ENCODE data around the gene CREBBP. TPM values are rescaled to one million over a fixed set of nuclear protein-coding genes. Genes with fewer than 3 reads are reported as not detected.
"Not testable (repeated sequence)": the region's sequence is repeated elsewhere in the genome, so short reads cannot be mapped to it uniquely, and the experiment has no call there.

The CREBBP gene
- total RNA-seq, 3 donors from 2014 or later = 57.9 to 107 (median 81.6) TPM

GRCh38 chr16:3907586-3907985 is 27.1 kb upstream of the CREBBP start:
- DNase-seq (no peak), ATAC-seq (no peak)
- Histone ChIP-seq H3K4me1 (ENCODE audit: low read depth) (no peaks in the 10 kb centered on the region), H3K9me3 (no peaks in the 10 kb centered on the region), H3K4me3 (no peak overlapping the region), H3K36me3 (ENCODE audit: low read depth) (no peaks in the 10 kb centered on the region)
- TF ChIP-seq CTCF (IDR thresholded peaks at IDR 0.05) = no peak
- intact Hi-C loops (cut with DNase I, micrococcal nuclease) = no loop called here

GRCh38 chr16:3906363-3906762 is 25.9 kb upstream of the CREBBP start:
- TF ChIP-seq CTCF (IDR thresholded peaks at IDR 0.05) = no peak
- Histone ChIP-seq H3K9me3 (no peaks in the 10 kb centered on the region), H3K4me1 (ENCODE audit: low read depth) (no peaks in the 10 kb centered on the region), H3K36me3 (ENCODE audit: low read depth) (no peaks in the 10 kb centered on the region), H3K4me3 (no peak overlapping the region)
- DNase-seq (no peak), ATAC-seq (no peak)
- intact Hi-C loops (cut with DNase I, micrococcal nuclease) = no loop called here

- no peak overlapping the region for H3K4me3 ChIP-seq
- intact Hi-C loops (cut with DNase I, micrococcal nuclease) = no loop called here
- H3K36me3 ChIP-seq (ENCODE audit: low read depth) = no peaks in the 10 kb centered on the region
- no peak for DNase-seq
- no peak for TF ChIP-seq CTCF (IDR thresholded peaks at IDR 0.05)
- H3K9me3 ChIP-seq = no peaks in the 10 kb centered on the region
- ATAC-seq = no peak
- no peaks in the 10 kb centered on the region for H3K4me1 ChIP-seq (ENCODE audit: low read depth)
Observed at GRCh38 chr16:3904875-3905274, 24.4 kb upstream of the CREBBP start.

- ATAC-seq (no peak), DNase-seq (no peak)
- no peaks in the 10 kb centered on the region for H3K36me3 ChIP-seq (ENCODE audit: low read depth)
- H3K9me3 ChIP-seq = no peaks in the 10 kb centered on the region
- no peak for TF ChIP-seq CTCF (IDR thresholded peaks at IDR 0.05)
- no peak overlapping the region for H3K4me3 ChIP-seq
- H3K4me1 ChIP-seq (ENCODE audit: low read depth) = no peaks in the 10 kb centered on the region
- intact Hi-C loops (cut with DNase I, micrococcal nuclease) = no loop called here
Observed at GRCh38 chr16:3890091-3890490, 9.6 kb upstream of the CREBBP start.

GRCh38 chr16:3889059-3889458 is 8.5 kb upstream of the CREBBP start:
- Histone ChIP-seq H3K4me1 (ENCODE audit: low read depth) (no peaks in the 10 kb centered on the region), H3K4me3 (no peak overlapping the region), H3K36me3 (ENCODE audit: low read depth) (no peaks in the 10 kb centered on the region), H3K9me3 (no peaks in the 10 kb centered on the region)
- ATAC-seq = no peak
- no peak for TF ChIP-seq CTCF (IDR thresholded peaks at IDR 0.05)
- DNase-seq = no peak
- intact Hi-C loops (cut with DNase I, micrococcal nuclease) = no loop called here

GRCh38 chr16:3885999-3886398 is 5.5 kb upstream of the CREBBP start:
- ATAC-seq; intact Hi-C loops (cut with DNase I, micrococcal nuclease); DNase-seq; H3K4me3 ChIP-seq; H3K9me3 ChIP-seq; H3K36me3 ChIP-seq (ENCODE audit: low read depth); H3K4me1 ChIP-seq (ENCODE audit: low read depth): not testable (repeated sequence)
